Fibroblast of lung (primary cell): ENCODE measurements around the gene ELFN2. TPM values are rescaled to one million over a fixed set of nuclear protein-coding genes. Genes with fewer than 3 reads are reported as not detected.
"Not testable (repeated sequence)": the region's sequence is repeated elsewhere in the genome, so short reads cannot be mapped to it uniquely, and the experiment has no call there.

Experiments used
- DNase-seq, 2 donors: peaks; one replicate each; pipeline versions ENCODE4 v3.0.0 to v3.0.0-alpha.2; 2010; ENCODE audit warnings: low read depth in 2 of 2
- H2AFZ ChIP-seq: 2 replicates; pipeline ENCODE4 v1.5.1; 2012; ENCODE audit warnings: low read length, control low read depth, inconsistent platforms
- H3K27ac ChIP-seq: 2 replicates; pipeline ENCODE4 v1.5.1; 2011; ENCODE audit warnings: low read length, control low read depth; ENCODE audit not compliant: insufficient read depth
- H3K27me3 ChIP-seq: 2 replicates; pipeline ENCODE4 v1.5.1; 2011; ENCODE audit warnings: mild to moderate bottlenecking, low read length; ENCODE audit not compliant: control insufficient read depth, insufficient read depth
- H3K36me3 ChIP-seq: 2 replicates; pipeline ENCODE4 v1.5.1; 2011; ENCODE audit warnings: low read length; ENCODE audit not compliant: control insufficient read depth, insufficient read depth
- H3K4me1 ChIP-seq: 2 replicates; pipeline ENCODE4 v1.5.1; 2011; ENCODE audit warnings: low read length; ENCODE audit not compliant: control insufficient read depth, insufficient read depth; ENCODE audit errors: extremely low read depth
- H3K4me2 ChIP-seq: 2 replicates; pipeline ENCODE4 v1.5.1; 2011; ENCODE audit warnings: low read length, control low read depth; ENCODE audit not compliant: insufficient read depth; ENCODE audit errors: extremely low read depth
- H3K4me3 ChIP-seq, 4 experiments: fragments of 200-600 bp in 1 of 4; sonication (generic) in 1 of 4; replicated peaks in 1 of 4; 2 replicates each; pipeline ENCODE4 v1.5.1; 2011 to 2016; ENCODE audit warnings: low read length in 4 of 4, low read depth in 3 of 4, mild to moderate bottlenecking in 3 of 4, control low read depth in 2 of 4, inconsistent platforms in 1 of 4, mixed read lengths in 1 of 4; ENCODE audit not compliant: insufficient read depth in 1 of 4; ENCODE audit errors: control extremely low read depth in 1 of 4
- H3K79me2 ChIP-seq: 2 replicates; pipeline ENCODE4 v1.5.1; 2012; ENCODE audit warnings: mild to moderate bottlenecking, low read length, inconsistent platforms; ENCODE audit not compliant: control insufficient read depth, insufficient read depth
- H3K9ac ChIP-seq: 2 replicates; pipeline ENCODE4 v1.5.1; 2011; ENCODE audit warnings: mild to moderate bottlenecking, low read length, control low read depth; ENCODE audit not compliant: insufficient read depth
- H3K9me3 ChIP-seq: 2 replicates; pipeline ENCODE4 v1.5.1; 2012; ENCODE audit warnings: low read depth, low read length; ENCODE audit not compliant: control insufficient read depth, insufficient read depth
- H4K20me1 ChIP-seq: 2 replicates; pipeline ENCODE4 v1.5.1; 2011; ENCODE audit warnings: low read length; ENCODE audit not compliant: control insufficient read depth, insufficient read depth; ENCODE audit errors: extremely low read depth
- EZH2 ChIP-seq: IDR thresholded peaks from 2 replicates; pipeline ENCODE4 v1.5.1; 2012; ENCODE audit warnings: low read length, control low read depth, mild to moderate bottlenecking; ENCODE audit errors: missing control alignments
- polyA plus RNA-seq, 2 donors: library from polyadenylated mRNA; depleted of rRNA in 1 of 2; stranded (reverse) in 1 of 2; unstranded in 1 of 2; fragments of >200 nt; gene quantifications; 2 replicates each; pipeline ENCODE4 v1.2.1, GENCODE V29; 2011 to 2012; ENCODE audit warnings: missing spikeins in 1 of 2
- total RNA-seq: library from RNA; depleted of rRNA; stranded (reverse); fragments of >200 nt; gene quantifications from 2 replicates; pipeline ENCODE4 v1.2.1, GENCODE V29; 2014
- TF ChIP-seq, protein P1 (sequence below), 2 donors: IDR thresholded peaks in 1 of 2; conservative IDR thresholded peaks in 1 of 2; 1 replicate in 1 of 2; 2 replicates in 1 of 2; pipeline ENCODE4 v1.5.1; 2011 to 2012; ENCODE audit warnings: low read length in 2 of 2, control low read depth in 1 of 2, inconsistent platforms in 1 of 2, low read depth in 1 of 2, mild to moderate bottlenecking in 1 of 2

Gene ELFN2
- total and polyA plus RNA-seq, 2 donors (not counting 1 experiment from before 2014, with no cell fraction given), result under 0.01 to 0.02 TPM

DNA sequence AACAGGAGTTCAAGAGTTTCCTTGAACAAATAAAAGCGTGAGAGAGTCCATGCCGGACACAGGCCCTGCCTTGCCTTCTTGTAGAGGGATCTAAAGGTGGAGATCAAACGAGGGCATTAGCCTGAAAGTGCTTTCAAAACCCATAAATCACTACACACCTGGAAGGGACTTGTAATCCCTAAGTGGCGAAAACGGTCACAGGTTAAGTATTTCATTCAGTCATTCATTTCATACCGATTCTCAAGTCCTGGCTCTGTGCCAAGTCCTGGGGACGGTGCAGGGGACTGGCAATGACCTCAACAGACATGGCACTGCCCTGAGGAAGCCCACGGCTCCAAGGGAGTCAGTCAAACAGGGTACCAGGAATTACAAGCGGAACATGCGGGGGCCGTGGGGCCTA is 26.6 kb downstream of the ELFN2 start:
- Histone ChIP-seq H3K79me2 (no peaks in the 10 kb centered on the region), H3K27ac (no peak overlapping the region), H3K4me1 (no peaks in the 10 kb centered on the region), H3K4me3 (no peak overlapping the region), H3K9me3 (no peaks in the 10 kb centered on the region), H3K36me3 (no peaks in the 10 kb centered on the region), H4K20me1 (no peaks in the 10 kb centered on the region), H3K27me3 (peaks cover 4% of the 10 kb centered on the region), H3K4me2 (no peak overlapping the region), H3K9ac (no peak overlapping the region), H2AFZ (no peak overlapping the region)
- TF ChIP-seq EZH2, result no peak
- TF ChIP-seq, protein P1, sequence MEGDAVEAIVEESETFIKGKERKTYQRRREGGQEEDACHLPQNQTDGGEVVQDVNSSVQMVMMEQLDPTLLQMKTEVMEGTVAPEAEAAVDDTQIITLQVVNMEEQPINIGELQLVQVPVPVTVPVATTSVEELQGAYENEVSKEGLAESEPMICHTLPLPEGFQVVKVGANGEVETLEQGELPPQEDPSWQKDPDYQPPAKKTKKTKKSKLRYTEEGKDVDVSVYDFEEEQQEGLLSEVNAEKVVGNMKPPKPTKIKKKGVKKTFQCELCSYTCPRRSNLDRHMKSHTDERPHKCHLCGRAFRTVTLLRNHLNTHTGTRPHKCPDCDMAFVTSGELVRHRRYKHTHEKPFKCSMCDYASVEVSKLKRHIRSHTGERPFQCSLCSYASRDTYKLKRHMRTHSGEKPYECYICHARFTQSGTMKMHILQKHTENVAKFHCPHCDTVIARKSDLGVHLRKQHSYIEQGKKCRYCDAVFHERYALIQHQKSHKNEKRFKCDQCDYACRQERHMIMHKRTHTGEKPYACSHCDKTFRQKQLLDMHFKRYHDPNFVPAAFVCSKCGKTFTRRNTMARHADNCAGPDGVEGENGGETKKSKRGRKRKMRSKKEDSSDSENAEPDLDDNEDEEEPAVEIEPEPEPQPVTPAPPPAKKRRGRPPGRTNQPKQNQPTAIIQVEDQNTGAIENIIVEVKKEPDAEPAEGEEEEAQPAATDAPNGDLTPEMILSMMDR (conservative IDR thresholded peaks at IDR 0.05 in 1 of 2, IDR thresholded peaks at IDR 0.05 in 1 of 2; ENCODE audit: low read depth in 1 of 2, low read length in 2 of 2), result no peak
- DNase-seq, result no peak

DNA sequence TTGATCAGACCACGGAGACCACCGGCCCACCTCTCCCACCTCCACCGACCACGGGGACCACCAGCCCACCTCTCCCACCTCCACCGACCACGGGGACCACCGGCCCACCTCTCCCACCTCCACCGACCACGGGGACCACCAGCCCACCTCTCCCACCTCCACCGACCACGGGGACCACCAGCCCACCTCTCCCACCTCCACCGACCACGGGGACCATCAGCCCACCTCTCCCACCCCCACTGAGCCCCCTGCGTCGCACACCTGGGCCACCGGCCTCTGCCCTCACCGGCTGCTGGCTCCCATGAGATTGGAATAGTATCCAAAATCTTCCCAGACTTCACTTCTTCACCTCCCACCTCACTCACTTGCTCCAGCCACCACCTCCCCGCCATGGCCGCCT is 27.8 kb downstream of the ELFN2 start:
- not testable (repeated sequence) for H3K4me2 ChIP-seq, H3K9ac ChIP-seq, H3K9me3 ChIP-seq, H2AFZ ChIP-seq, H3K4me1 ChIP-seq, H3K27me3 ChIP-seq, H4K20me1 ChIP-seq, DNase-seq, H3K27ac ChIP-seq, H3K36me3 ChIP-seq, H3K79me2 ChIP-seq, H3K4me3 ChIP-seq

DNA sequence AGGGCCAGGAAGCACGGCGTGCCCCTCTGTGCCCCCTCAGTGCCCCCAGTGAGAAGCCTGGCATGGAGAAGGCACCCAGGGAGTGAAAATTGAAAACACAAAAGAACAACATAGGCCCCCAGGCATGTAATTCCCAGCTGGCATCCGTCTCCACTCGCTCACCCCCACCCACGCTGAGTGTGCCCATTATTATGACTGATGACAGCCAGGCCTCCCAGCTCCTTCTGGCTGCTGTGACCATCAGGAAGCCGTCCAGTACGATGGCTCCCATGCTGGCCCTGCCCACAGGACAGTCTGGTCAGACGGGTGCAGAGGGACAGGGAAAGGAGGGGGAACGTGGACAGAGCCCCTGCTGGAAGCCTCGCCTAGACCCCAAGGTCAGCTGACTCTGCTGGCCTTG is 30.1 kb downstream of the ELFN2 start:
- TF ChIP-seq, protein P1 (conservative IDR thresholded peaks at IDR 0.05 in 1 of 2, IDR thresholded peaks at IDR 0.05 in 1 of 2; ENCODE audit: low read depth in 1 of 2, low read length in 2 of 2), result no peak
- no peak for TF ChIP-seq EZH2
- H3K9me3 ChIP-seq, result no peaks in the 10 kb centered on the region
- H3K4me3 ChIP-seq, result no peak overlapping the region
- H3K27me3 ChIP-seq, result no peaks in the 10 kb centered on the region
- H4K20me1 ChIP-seq, result no peaks in the 10 kb centered on the region
- H3K36me3 ChIP-seq, result no peaks in the 10 kb centered on the region
- no peak for DNase-seq
- H3K9ac ChIP-seq, result no peak overlapping the region
- no peaks in the 10 kb centered on the region for H3K4me1 ChIP-seq
- no peak overlapping the region for H3K27ac ChIP-seq
- no peak overlapping the region for H3K4me2 ChIP-seq
- H2AFZ ChIP-seq, result no peak overlapping the region
- H3K79me2 ChIP-seq, result no peaks in the 10 kb centered on the region
